ENCODE results near the gene GALNT18.

Gene GALNT18

DNA sequence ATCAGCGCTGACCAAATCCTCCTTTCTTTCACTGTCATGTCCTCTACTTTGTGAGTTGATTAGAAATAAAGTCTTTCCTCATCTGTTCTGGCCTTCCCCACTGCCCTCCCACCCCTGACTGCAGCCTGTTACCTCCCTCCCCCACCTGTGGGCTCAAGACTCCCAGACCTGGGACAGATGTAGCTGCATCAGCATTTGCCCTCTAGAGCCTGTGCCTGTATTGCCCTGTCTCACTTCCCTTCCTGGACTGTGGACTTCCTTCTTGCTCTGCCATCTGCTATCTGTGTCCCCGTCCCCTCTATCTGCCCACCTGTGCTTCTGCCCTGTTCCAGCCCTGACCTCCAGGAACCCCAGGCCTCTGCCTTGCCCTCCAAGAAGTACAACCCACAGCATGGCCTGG, 122.5 kb downstream of the GALNT18 start:
- DNase-seq (ENCODE audit: low read depth in 2 of 2): no peak

DNA sequence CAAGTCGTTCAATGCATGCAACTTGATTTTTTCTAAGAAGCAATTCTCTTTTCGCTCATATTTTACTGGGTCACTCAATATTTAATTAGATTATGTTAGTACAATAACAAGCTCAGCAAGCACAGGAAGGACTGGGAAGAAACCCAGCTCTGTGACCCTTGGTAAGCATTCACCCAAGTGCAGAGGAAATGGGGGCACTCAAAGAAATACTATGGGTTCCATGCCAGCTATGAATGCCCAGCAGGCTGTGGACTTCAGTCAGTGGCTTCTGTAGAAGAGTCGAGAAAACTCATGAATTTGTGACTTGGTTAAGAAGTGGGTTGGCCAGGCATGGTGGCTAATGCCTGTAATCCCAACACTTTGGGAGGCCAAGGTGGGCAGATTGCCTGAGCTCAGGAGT, 123.6 kb downstream of the GALNT18 start:
- no peak for DNase-seq (ENCODE audit: low read depth in 2 of 2)

DNA sequence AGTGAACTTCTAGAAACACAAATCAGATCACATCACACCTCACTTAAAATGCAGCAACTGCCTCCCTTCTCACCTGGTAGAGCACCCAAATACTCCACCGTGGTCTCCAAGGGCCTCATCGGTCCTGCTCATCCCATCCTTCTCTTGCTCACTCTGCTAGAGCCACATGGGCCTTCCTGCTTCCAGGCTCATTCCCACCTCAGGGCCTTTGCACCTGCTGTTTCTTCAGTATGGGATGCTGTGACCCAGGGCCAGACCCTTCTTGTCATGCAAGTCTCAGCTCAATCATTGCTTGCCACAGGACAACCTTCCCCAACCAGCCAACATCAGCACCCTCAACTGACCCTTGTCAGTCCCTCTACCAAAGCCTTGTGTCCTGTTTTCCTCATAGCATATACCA, 124.9 kb downstream of the GALNT18 start:
- no peak for DNase-seq (ENCODE audit: low read depth in 2 of 2)

DNA sequence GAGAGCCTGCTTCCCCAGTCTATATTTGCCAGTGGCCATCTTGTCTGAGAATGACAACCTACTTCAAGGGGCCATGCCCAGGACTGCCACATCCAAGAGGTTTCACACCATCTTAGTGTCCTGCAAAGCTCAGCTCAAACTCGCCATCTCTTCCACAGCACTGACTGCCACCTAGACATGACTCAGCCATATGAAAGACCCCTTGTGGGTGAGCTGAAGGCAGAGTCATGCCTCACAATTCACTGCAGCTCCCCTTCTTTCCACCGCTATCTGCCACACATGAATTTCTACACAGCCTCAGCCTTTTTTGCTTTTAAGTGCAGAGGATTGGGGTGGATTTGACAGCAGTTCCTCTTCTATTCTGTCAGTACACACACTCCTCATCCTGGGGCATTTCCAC, 127.5 kb downstream of the GALNT18 start:
- no peak for DNase-seq (ENCODE audit: low read depth in 2 of 2)

DNA sequence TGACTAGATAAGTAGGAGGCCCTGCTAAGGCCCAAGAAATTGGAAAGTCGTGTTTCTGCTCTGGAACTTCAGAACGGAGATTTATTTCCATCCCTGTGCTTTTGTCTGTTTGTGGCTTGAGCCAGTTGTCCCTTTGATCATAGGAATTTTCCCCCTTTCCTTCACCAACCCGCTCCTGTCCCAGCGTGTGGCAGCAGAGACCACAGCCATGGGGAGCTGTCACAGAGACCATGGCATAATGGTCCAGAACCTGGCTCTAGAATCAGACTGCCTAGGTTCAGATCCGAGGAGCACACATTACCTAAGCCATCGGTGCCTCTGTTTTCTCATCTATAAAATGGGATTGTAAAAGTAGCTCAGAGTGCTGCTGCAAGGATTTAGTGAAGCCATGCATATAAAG, 128.1 kb downstream of the GALNT18 start:
- no peak for DNase-seq (ENCODE audit: low read depth in 2 of 2)

DNA sequence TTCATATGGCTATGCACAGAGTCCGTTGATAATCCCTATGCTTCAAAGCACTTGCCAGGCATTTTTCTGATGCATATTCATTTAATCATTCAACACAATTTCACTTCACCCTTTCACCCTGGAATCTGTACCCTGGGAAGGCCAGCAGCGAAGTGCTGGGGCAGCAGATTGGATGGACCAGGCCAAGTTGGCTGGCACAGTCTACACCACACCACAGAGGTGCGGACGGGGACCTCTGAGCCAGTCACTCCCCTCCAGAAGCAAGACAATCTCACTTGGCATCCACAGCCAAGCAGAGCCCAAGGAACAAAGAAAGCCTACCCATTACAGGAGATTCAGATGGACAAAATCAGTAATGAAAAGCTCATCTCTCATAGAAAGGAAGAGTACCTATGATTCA, 130.2 kb downstream of the GALNT18 start:
- DNase-seq (ENCODE audit: low read depth in 2 of 2): no peak

DNA sequence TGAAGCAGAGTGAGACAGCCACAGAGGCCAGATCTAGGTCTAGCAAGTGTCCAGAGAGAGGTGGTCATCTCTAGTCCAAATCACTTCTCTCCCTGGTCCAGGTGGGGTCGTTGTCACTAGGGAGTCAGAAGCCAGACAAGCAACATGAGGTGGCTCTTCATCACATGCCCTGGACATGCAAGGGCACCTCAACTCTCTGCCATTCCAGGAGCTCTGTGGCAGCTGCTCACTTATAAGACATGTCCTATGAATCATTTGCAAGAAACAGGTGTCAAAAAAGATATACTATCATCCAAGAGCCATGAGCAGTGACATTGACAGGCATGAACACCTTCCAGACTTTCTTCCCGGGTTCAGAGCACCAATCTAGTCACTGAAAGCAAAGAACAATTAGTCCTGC, 130.8 kb downstream of the GALNT18 start:
- no peak for DNase-seq (ENCODE audit: low read depth in 2 of 2)

DNA sequence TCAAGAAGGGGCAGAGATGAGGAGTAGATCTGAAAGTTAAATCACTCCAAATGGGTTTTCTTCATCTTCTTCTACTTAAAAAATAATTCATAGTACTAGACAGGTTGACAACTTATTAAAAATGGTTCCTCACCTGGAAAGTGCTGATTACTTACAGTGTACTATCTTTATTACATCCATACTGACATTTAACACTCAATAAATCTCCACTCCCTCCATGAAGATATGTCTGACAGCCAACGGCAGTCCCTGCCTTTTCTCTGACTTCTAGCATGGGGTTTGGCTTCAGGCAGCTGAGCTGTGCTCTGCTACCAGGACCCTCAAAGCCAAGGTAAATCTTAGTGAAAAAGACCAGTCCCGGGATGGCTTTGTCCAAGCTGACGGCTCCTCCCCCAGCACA, 135.4 kb downstream of the GALNT18 start:
- no peak for DNase-seq (ENCODE audit: low read depth in 2 of 2)

DNA sequence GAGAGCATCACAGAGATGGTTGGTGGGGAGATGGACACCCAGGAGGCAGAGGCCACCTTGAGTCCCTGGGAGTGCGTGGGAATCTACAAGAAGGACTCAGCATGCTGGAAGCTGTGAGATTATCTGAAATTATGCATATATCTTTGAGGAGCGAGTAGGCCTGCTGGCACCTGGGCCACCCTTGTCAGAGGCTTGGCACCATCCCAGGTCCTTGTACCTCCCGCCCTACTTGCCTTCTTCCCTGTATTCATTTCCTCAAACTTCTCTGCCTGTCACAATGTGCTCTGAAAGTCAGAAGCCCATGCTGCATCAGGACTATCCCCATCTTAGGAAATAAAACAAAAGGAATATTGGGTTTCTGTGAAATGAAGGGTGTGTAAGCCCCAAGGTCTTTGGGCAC, 135.8 kb downstream of the GALNT18 start:
- DNase-seq (ENCODE audit: low read depth in 2 of 2): no peak

DNA sequence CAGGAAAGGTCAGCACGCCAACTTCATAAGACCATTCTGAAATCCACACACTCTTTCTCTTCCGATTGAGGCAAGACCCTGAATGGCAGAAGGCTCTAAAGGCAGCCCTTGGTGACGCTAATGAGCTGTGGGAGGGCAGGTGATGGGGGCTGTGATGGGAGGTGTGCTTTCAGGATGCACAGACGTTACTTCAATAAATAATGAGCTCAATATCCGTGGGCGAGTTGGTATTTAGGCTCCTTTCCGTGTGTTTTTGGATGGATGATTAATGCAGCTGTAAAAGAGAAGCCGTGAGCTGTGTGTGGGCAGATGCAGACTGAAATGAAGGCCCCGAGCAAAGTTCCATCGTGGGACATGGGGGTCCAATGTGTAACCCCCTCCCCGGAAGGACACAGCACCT, 138.2 kb downstream of the GALNT18 start:
- DNase-seq (ENCODE audit: low read depth in 2 of 2): no peak

DNA sequence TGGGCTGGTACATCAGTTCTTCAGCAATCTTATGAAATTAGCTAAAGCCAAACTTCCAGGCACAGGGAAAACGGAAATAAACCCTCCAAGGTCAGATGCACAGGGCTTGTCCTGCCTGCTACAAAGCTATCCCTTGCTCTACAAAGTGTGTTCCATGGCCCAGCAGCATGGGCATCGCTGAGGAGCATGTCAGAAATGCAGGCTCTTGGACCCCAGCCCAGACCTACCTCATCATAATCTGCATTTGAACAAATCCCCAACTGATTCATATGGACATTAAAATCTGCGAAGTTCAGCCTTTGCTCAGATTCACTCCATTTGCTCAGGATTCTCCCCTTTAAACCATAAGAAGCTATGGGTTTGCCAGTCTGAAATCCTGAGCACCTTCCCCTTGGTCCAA, 139.1 kb downstream of the GALNT18 start:
- DNase-seq (ENCODE audit: low read depth in 2 of 2): no peak

DNA sequence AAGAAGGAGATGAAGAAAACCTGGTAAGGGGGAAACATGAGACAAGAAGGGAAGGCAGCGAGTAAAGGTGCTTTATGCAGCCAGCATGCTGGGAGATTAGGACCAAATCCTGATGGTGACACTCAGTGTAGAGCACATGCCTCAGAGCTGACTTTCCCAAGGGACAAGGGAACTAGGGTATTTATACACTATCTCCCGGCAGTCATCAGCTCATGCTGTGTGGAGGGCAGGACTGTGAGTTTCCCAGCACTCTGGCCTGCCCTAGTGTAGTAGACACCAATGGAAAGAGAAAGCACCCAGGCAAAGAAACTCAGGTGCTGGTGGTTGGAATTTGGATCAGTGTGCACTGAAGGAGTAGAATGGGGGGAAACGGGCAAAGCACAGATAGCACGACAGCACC, 140.4 kb downstream of the GALNT18 start:
- DNase-seq (ENCODE audit: low read depth in 2 of 2): no peak

DNA sequence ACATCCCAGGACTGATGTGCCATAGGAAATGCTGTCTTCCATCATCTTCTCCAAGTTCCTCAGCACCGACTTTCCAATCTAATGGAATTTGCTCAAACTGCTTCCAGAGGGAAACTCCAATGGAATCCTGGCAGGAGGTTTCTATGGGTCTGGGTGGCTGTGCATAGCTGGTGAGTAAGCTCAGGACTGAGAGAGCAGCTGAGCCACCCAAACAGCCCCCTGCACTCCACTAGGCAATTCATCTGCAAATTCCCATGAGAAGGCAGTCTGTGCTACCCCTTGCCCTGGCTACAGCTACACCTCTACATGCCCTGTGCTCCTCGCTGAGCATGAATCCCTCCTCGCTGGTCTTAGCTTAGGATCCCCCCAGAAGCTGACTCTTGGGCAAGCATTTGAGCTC, 140.8 kb downstream of the GALNT18 start:
- DNase-seq (ENCODE audit: low read depth in 2 of 2): no peak

DNA sequence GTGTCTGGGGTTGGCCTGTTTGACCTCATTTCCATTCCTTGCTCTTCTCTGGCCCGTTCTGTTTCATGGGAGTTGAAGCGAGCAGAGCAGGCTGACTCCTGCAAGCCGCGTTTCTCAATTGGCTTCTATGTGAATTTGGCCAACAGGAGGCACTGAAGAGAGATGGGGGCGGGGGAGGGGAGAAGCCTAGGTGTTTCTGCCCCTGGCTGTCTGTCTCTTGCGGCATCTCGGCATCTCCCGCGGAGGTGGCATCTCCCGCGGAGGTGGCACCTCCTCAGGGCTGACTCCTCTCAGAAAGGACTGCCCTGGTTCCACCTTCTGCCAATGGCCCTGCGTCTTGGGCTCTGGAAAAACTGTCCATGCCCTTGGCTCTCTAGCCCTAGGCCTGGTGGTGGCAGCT, 143.1 kb downstream of the GALNT18 start:
- no peak for DNase-seq (ENCODE audit: low read depth in 2 of 2)

DNA sequence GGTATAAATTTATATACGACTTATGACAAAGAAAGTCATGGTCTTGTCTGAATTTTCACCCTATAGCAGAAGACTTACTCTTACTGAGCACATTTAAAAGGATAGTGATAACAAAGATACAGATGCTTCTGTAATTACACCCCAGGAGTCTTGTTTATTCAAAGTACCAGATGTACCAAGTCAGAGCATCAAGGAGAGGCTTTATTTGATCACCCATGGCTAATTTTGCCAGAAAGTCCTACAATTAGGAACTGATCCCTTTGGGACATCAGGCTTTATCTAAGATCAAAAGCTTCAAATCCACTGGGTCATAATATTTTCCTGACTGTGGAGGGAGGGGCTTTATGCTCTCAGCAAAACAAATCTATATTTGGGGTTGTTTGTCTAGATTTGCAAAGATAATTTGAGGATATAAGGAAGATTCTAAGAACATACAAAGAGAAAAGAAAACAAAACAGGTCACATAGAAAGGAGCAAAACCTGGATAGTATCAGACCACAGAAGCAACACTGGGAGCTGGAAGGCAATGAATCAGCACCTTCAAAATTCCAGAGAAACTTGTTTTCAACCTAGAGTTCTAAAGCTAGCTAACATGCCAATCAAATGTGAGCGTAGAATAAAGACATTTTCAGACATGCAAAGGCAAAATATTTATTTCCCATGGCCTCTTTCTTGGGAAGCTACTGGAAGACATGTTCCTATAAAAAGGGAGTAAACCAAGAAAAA, 143.9 kb downstream of the GALNT18 start:
- DNase-seq (ENCODE audit: low read depth in 2 of 2): no peak

DNA sequence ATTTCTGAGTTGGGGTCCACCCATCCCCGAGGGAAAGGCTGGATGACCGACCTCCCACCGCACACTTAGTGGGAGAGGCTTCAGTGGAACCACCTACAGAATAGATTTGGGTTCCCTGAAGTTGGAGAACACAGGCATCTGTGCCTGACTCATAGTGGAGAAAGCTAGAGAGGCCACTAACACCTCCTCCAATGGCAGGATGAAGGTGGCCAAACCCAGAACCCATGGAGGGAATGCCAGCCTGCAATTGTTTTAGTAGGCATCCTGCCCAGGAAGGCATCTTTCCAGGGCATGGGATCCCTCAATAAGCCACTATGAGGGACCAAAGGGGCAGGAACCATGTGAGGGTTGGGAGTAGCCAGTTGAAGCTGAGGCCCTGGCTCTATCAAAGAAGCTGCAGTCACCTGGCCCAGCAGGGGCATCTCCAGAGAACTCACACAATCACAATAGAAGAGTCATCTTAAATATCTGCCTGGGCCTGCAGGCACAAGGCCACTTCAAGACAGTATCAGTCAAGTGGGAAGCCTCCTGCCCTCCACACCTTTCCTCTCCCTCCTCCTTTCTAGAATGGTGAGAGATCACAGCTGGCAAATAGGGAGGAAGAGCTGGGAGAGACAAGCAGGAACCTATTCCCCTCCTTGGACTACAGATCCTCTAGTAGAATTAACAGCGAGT, 144.7 kb downstream of the GALNT18 start:
- no peak for DNase-seq (ENCODE audit: low read depth in 2 of 2)

DNA sequence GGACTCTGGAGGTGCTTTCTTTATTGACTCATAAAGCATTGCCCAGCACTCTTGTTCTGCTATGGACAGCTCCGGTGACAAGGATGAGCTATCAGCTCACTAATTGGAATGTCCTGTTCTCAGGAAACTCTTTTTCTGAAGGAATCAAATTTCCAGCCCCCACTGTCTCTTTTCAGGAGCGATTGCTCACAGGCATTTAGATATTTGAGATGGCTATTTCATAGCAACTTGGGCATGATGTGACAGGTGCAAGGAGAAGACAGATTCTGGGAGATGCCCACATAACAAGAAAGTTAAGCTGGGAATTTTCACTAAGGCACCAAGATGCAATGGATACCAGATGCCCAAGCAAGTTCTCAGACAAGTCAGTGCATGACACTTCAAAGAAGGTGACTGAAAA, 145.3 kb downstream of the GALNT18 start:
- no peak for DNase-seq (ENCODE audit: low read depth in 2 of 2)

DNA sequence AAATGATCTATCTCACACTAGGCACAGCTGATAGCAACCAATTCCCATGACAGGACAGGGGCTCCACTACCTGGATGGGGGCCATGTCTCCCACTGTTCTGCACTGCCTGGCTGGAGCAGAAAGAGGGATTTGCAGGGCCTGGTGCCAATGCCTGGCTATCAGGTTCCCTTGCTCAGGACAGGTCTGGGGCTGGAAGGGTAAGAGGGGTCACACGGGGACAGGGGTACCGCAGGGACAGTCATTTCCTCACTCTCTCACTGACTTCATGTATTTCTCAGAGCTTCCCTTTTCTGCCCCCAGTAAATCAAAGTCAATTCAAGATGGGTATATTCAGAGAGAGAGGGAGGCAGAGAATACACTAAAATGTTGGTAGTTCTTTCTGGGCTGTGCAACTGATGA, 149.7 kb downstream of the GALNT18 start:
- DNase-seq (ENCODE audit: low read depth in 2 of 2): no peak

DNA sequence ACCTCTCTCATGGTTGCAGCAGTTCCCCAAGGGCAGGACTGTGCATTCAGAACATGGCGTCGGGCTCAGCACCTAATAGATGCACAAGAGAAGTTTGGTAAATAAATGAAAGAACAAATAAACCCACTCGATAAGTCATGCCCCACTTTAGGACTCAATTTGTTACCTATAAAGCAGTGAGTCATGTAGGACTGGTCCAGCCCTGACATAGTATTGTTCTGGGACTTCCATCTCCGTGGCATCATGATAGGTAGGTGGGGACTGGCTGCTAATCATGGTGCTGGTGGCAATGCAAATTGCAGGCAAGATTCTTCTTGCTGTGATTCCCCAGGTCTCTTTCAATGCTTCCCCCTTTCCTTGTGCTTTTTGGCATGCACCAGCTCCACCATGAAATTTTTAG, 150.6 kb downstream of the GALNT18 start:
- no peak for DNase-seq (ENCODE audit: low read depth in 2 of 2)

DNA sequence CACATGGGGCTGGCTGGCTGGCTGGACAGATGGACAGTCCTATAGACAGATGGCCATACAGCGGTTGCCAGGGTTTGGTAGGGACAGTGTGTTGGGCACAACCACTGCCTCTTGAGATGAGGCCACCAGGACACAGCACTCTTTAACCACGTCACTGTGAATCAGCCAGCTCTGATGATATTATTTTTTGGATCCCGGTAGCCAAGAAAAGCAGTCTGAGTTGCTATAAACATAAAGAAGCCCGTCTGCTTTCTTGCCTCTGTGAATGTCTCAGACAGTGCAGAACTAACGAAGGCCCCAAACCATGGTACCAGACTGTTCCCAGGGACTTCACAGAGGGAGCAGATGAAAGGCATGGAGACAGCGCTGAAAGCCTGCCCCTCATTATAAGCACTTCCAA, 152.9 kb downstream of the GALNT18 start:
- DNase-seq (ENCODE audit: low read depth in 2 of 2): no peak

DNA sequence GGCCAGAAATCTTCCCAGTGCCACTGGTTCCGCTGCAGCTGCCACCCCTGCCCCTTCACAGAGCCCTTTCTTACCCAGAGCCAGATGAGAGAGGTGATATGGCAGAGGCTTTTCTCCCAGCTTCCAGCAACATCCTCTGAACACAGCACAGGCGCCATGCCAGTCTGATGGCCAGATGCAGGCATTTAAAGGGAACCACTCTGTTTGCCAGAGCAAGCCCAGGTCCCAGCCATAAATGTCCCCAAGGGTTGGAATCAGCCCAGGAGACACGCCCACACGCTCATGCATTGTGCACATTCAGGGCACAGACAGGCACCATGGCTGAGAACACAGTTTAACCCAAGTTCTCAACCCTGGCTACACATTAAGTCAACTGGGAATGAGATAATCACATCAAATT, 154.5 kb downstream of the GALNT18 start:
- DNase-seq (ENCODE audit: low read depth in 2 of 2): no peak

DNA sequence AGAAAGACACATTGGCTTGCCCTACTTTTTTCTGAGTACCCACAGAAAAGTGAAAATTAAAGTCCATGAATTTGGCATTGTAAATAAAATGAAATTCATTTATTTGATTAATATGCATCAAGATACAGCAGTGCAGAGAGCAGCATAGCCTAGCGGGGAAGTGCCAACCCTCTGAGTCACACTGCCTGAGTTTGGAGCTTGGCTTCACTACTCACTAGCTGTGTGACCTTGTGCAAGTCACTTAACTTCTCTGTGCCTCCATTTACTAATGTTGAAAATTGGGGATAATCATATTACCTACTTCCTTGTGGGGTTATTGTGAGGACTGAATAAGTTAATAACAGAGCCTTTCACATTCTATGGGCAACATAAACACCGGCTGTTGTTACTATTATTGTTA, 157.2 kb downstream of the GALNT18 start:
- no peak for DNase-seq (ENCODE audit: low read depth in 2 of 2)

DNA sequence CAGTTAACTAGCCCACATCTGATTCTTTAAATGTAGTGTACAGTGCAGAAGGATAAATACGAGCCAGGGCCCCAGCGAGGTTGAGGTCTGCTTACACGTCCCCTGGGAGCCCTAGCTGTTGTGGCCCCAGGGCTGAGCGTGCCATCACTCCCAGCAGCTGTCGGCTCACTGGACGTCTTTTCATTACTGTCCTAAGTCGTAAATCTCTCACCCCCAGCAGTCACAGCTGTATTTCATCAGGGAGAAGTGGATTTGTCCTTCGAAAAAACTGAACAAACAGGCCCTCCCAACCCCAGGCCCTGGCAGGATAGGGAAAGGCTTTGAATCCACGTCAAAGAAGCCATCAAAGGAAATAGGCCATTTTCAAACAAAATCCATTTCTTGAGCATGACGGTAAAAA, 158.4 kb downstream of the GALNT18 start:
- no peak for DNase-seq (ENCODE audit: low read depth in 2 of 2)

DNA sequence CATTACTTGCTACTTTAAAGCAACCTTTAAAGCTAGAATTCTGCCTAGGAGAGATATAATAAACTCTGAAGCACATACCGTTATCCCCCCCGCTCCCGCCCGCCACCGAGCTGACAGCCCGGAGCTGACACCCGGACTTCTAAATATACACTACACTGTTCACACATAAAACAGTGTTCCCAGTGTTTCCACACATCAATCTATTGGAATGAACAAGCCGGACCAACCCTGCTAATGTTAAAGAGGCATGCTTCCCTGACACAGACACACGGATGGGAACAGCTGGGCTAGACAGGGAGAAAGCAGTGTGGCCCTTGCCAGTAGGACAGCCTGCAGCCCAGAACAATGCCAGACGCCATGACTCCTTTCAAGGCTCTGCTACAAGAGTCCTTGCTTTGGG, 160.3 kb downstream of the GALNT18 start:
- DNase-seq (ENCODE audit: low read depth in 2 of 2): no peak

Data from stimulated activated CD8-positive, alpha-beta memory T cell treated with anti-CD3 and anti-CD28 coated beads, Interleukin-2, amount 100 ng/mL, for 1 hour (primary cell).